ENCODE measurements around the gene ATP10B. TPM values are rescaled to one million over a fixed set of nuclear protein-coding genes. Genes with fewer than 3 reads are reported as not detected.

Gene ATP10B
- total and polyA plus RNA-seq, 2 experiments from 2014 or later: 2.7 to 5.1 TPM

DNA sequence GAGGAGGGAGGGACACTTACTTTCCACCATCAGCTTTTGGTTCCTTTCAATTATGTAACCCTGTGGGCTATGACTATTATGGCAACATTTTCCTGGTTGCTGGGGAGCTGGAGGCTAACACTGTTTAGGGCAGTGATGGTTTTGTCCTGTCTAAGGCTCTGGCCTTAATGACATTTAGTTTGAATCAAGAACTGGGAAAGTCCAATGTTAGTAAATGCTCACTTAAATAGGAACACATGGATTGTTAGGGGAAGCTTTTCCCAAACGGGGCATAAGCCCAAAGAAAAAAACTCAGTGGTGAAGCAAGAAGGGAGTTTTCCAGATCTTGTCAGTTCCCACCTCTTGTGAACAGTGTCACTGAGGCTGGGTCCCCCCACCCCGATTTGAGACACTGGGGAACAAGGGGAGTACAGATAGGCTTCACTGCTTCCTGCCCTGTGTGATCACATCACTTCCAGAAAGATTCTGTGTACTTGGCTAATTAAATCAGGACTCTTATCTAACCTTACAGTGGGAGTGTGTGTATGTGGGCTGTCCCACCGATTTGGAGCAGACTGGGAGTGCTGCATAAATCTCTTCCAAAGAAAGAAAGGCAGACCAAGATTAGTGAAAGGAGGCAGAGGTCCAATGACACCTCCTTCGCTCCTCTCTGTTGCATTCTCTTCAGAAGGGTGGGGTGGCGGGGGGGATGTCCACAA is 223.9 kb downstream of the ATP10B start:
- Histone ChIP-seq H3K27ac (no peak overlapping the region), H3K4me1 (ENCODE audit: insufficient read depth) (peaks cover 4% of the 10 kb centered on the region), H3K9me2 (replicated peaks; ENCODE audit: insufficient read depth) (no peaks in the 10 kb centered on the region), H2AFZ (no peak overlapping the region), H3K79me2 (no peaks in the 10 kb centered on the region), H3K9me3 (ENCODE audit: low read depth) (no peaks in the 10 kb centered on the region), H3K4me3 (no peak overlapping the region), H3K4me2 (no peak overlapping the region), H3K27me3 (no peaks in the 10 kb centered on the region), H4K20me1 (ENCODE audit: insufficient read depth, poor library complexity, severe bottlenecking) (no peaks in the 10 kb centered on the region), H3K36me3 (replicated peaks; ENCODE audit: insufficient read depth, low read depth) (no peaks in the 10 kb centered on the region)
- no peak for DNase-seq (ENCODE audit: low spot score)
- WGBS (ENCODE audit: low lambda C conversion rate, missing lambda C conversion rate): 66% methylated on average over 5 of the region's 5 CpGs
- TF ChIP-seq, protein P1, sequence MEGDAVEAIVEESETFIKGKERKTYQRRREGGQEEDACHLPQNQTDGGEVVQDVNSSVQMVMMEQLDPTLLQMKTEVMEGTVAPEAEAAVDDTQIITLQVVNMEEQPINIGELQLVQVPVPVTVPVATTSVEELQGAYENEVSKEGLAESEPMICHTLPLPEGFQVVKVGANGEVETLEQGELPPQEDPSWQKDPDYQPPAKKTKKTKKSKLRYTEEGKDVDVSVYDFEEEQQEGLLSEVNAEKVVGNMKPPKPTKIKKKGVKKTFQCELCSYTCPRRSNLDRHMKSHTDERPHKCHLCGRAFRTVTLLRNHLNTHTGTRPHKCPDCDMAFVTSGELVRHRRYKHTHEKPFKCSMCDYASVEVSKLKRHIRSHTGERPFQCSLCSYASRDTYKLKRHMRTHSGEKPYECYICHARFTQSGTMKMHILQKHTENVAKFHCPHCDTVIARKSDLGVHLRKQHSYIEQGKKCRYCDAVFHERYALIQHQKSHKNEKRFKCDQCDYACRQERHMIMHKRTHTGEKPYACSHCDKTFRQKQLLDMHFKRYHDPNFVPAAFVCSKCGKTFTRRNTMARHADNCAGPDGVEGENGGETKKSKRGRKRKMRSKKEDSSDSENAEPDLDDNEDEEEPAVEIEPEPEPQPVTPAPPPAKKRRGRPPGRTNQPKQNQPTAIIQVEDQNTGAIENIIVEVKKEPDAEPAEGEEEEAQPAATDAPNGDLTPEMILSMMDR (IDR thresholded peaks at IDR 0.05; ENCODE audit: poor library complexity): no peak
- TF ChIP-seq EZH2phosphoT487 (IDR thresholded peaks at IDR 0.05; ENCODE audit: low read depth, severe bottlenecking, unreplicated experiment): no peak
- TF ChIP-seq EZH2 (IDR thresholded peaks at IDR 0.05; ENCODE audit: borderline replicate concordance): no peak

DNA sequence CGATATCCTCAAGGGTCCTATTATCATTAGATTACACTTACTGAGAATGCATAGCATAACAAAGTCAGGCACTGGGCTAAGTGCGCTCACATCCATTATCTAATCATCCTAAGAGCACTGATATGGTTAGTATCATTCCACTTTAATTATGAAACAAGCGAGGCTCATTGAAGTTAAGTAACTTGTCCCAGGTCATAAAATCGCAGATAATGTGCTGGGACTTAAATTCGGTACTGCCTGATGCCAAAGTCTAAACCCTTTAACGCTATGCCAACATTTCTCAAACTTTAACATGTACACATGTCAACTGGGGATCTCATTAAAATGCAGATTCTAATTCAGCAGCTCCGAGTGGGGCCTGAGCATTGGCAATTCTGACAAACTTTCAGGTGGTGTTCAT is 225.7 kb downstream of the ATP10B start:
- TF ChIP-seq EZH2phosphoT487 (IDR thresholded peaks at IDR 0.05; ENCODE audit: low read depth, severe bottlenecking, unreplicated experiment) (no peak), EZH2 (IDR thresholded peaks at IDR 0.05; ENCODE audit: borderline replicate concordance) (no peak)
- TF ChIP-seq, protein P1 (IDR thresholded peaks at IDR 0.05; ENCODE audit: poor library complexity): no peak
- H3K27ac ChIP-seq: no peak overlapping the region
- no peak for DNase-seq (ENCODE audit: low spot score)
- H3K36me3 ChIP-seq (replicated peaks; ENCODE audit: insufficient read depth, low read depth): no peaks in the 10 kb centered on the region
- no peak overlapping the region for H2AFZ ChIP-seq
- H3K9me3 ChIP-seq (ENCODE audit: low read depth): no peaks in the 10 kb centered on the region
- no peaks in the 10 kb centered on the region for H4K20me1 ChIP-seq (ENCODE audit: insufficient read depth, poor library complexity, severe bottlenecking)
- WGBS (ENCODE audit: low lambda C conversion rate, missing lambda C conversion rate): 51% methylated on average over 7 of the region's 7 CpGs
- H3K4me1 ChIP-seq (ENCODE audit: insufficient read depth): peaks cover 4% of the 10 kb centered on the region
- no peak overlapping the region for H3K4me2 ChIP-seq
- H3K9me2 ChIP-seq (replicated peaks; ENCODE audit: insufficient read depth): no peaks in the 10 kb centered on the region
- no peaks in the 10 kb centered on the region for H3K79me2 ChIP-seq
- H3K4me3 ChIP-seq: no peak overlapping the region
- H3K27me3 ChIP-seq: no peaks in the 10 kb centered on the region

DNA sequence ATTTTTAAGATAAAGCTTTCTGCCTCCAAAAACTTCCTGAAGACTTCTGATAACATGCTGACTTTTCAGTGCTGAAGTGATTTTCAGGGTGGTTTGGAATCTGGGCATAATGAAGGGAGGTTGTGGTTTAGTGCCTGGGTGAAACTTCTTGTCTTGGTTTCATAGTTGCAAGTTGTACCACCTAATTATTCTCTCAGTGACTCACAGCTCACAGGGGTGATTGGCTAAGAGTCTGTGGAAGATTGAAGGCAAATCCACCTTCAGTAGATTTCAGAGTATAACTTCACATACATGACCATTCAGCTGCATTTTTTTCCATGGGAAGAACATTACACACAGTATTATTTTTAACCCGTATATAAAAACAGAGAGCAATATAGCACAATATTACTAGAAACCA is 230.5 kb downstream of the ATP10B start:
- Histone ChIP-seq H3K36me3 (replicated peaks; ENCODE audit: insufficient read depth, low read depth) (no peaks in the 10 kb centered on the region), H4K20me1 (ENCODE audit: insufficient read depth, poor library complexity, severe bottlenecking) (no peaks in the 10 kb centered on the region), H3K27ac (no peak overlapping the region), H2AFZ (no peak overlapping the region), H3K9me3 (ENCODE audit: low read depth) (no peaks in the 10 kb centered on the region), H3K4me1 (ENCODE audit: insufficient read depth) (peaks cover 4% of the 10 kb centered on the region), H3K4me2 (no peak overlapping the region), H3K9me2 (replicated peaks; ENCODE audit: insufficient read depth) (no peaks in the 10 kb centered on the region), H3K79me2 (no peaks in the 10 kb centered on the region), H3K27me3 (no peaks in the 10 kb centered on the region), H3K4me3 (no peak overlapping the region)
- WGBS (ENCODE audit: low lambda C conversion rate, missing lambda C conversion rate): 88% methylated on average over 1 of the region's 1 CpG
- DNase-seq (ENCODE audit: low spot score): no peak
- TF ChIP-seq, protein P1 (IDR thresholded peaks at IDR 0.05; ENCODE audit: poor library complexity): no peak
- no peak for TF ChIP-seq EZH2 (IDR thresholded peaks at IDR 0.05; ENCODE audit: borderline replicate concordance)
- TF ChIP-seq EZH2phosphoT487 (IDR thresholded peaks at IDR 0.05; ENCODE audit: low read depth, severe bottlenecking, unreplicated experiment): no peak

Measured in hepatocyte (in vitro differentiated cells).